Middle frontal gyrus (tissue), 1 donor: Measurements from ENCODE around the gene GPR21.

Experiments
- DNase-seq: peaks from one replicate; pipeline ENCODE4 v3.0.0-alpha.2; 2015; ENCODE audit warnings: low spot score; ENCODE audit errors: extremely low spot score

The GPR21 gene

GRCh38 chr9:123033352-123033751, at the start of gene GPR21:
Gene GPR21 (plus strand): TSS chr9:123033667. CDS start chr9:123034567, 900 bp downstream.
- DNase-seq = no peak

- no peak for DNase-seq
Measured at GRCh38 chr9:122986010-122986409, 47.5 kb upstream of the GPR21 start.

- DNase-seq = no peak
Measured at GRCh38 chr9:122988141-122988540, 45.3 kb upstream of the GPR21 start.

GRCh38 chr9:122988920-122989621, 44.4 kb upstream of the GPR21 start:
- no peak for DNase-seq

GRCh38 chr9:122991370-122991830, 42.1 kb upstream of the GPR21 start:
- no peak for DNase-seq

- DNase-seq = no peak
Measured at GRCh38 chr9:122996586-122996985, 36.9 kb upstream of the GPR21 start.

GRCh38 chr9:122998448-122998847, 35.0 kb upstream of the GPR21 start:
- DNase-seq = no peak

GRCh38 chr9:123000371-123001068, 32.9 kb upstream of the GPR21 start:
- no peak for DNase-seq

- DNase-seq = no peak
Measured at GRCh38 chr9:123002754-123003153, 30.7 kb upstream of the GPR21 start.

- DNase-seq = no peak
Measured at GRCh38 chr9:123003466-123003865, 30.0 kb upstream of the GPR21 start.

- no peak for DNase-seq
Measured at GRCh38 chr9:123005964-123006363, 27.5 kb upstream of the GPR21 start.

GRCh38 chr9:123007269-123007668, 26.2 kb upstream of the GPR21 start:
- no peak for DNase-seq

GRCh38 chr9:123008909-123009308, 24.6 kb upstream of the GPR21 start:
- no peak for DNase-seq

- DNase-seq = no peak
Measured at GRCh38 chr9:123011380-123011779, 22.1 kb upstream of the GPR21 start.

- no peak for DNase-seq
Measured at GRCh38 chr9:123011878-123012528, 21.5 kb upstream of the GPR21 start.

- DNase-seq = no peak
Measured at GRCh38 chr9:123016631-123017030, 16.8 kb upstream of the GPR21 start.

GRCh38 chr9:123020796-123021195, 12.7 kb upstream of the GPR21 start:
- DNase-seq = no peak

GRCh38 chr9:123026425-123026824, 7.0 kb upstream of the GPR21 start:
- no peak for DNase-seq

- DNase-seq = no peak
Measured at GRCh38 chr9:123027517-123027916, 6.0 kb upstream of the GPR21 start.

- DNase-seq = no peak
Measured at GRCh38 chr9:123028136-123028535, 5.3 kb upstream of the GPR21 start.

GRCh38 chr9:123028973-123029372, 4.5 kb upstream of the GPR21 start:
- no peak for DNase-seq

GRCh38 chr9:123031963-123032362, 1.5 kb upstream of the GPR21 start:
- no peak for DNase-seq
